GM20431 (cell line): ENCODE data around the gene GNPAT.

Source experiments
- in situ Hi-C: fragments of 300-500 bp; cut with MseI, MboI; formaldehyde crosslinking; loops from one replicate; pipeline ENCODE4 v1.15.0; 2020; ENCODE audit warnings: low sequenced_read_pairs; ENCODE audit not compliant: unreplicated experiment

Gene GNPAT

DNA sequence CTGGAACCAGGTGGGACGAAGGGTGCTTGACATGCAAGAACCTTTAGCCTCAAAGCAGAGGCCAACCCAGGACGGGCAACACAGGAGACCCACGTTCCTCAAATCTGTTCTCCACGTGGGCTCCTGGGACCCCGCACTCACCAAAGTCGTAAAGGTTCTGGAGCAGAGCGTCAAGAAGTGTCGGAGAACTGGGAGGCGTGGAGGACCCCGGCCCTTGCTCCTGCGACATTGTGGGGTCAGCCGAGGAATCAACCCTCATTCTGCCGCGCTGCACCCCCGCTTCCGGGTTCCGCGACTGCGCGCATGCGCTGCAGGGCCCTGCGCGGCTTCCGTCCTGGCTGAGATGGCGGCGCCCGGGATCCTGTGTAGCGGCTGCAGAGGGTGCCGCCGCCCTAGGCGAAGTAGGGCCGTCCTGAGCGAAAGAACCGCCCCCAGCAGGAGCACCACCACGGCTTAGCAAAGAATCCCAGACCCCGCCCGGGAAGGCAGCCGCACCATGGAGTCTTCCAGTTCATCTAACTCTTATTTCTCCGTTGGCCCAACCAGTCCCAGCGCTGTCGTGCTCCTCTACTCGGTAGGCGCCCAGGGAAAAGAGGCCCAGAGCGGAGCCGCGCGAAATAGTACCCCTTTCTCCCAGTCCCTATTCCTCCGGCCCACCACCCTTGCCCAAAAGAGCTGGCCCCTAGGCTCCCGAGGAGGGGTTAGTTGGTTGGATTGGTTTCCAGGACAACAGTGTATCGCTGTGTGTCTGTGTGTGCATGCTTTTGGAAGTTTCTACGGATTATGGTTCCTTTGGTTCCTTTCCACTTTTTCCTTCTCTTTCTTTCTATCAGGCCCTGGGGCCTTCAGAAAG, at the start of gene GNPAT:
Gene GNPAT, plus strand, starts transcription at position 330 of the 853 bp plus-strand sequence. Its CDS starts 167 bp downstream, at position 497.
- in situ Hi-C loops: no loop called here

DNA sequence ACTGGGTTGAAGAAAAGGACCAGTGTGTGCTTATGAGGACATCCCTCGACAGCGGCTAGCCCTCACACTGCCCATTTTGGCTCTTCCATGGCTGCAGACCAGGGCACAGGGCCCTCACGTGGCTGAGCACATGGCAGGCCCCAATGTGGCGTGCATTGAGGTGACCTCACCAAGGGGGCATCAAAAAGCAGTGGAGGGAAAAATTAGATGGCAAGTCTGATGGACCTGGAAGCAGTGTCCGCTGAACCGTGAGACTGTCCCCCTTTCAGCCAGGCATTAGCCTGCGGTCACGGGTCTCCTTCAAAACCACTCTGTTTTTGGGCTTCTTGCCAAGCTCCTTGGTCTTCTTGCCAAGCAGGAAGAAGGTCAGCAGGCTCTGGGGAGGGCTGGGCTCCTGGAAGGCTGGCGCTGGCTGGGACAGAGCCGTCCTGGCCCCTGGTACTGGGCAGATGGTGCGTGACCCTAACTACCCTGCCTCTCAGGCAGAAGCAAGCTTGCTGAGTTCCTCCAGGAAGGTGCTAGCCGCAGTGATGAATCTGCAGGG, 48.3 kb upstream of the GNPAT start:
- in situ Hi-C loops: loop anchor here (25.0 kb wide), 1 partner anchor 280 kb away; no protein-coding TSS in a partner anchor

DNA sequence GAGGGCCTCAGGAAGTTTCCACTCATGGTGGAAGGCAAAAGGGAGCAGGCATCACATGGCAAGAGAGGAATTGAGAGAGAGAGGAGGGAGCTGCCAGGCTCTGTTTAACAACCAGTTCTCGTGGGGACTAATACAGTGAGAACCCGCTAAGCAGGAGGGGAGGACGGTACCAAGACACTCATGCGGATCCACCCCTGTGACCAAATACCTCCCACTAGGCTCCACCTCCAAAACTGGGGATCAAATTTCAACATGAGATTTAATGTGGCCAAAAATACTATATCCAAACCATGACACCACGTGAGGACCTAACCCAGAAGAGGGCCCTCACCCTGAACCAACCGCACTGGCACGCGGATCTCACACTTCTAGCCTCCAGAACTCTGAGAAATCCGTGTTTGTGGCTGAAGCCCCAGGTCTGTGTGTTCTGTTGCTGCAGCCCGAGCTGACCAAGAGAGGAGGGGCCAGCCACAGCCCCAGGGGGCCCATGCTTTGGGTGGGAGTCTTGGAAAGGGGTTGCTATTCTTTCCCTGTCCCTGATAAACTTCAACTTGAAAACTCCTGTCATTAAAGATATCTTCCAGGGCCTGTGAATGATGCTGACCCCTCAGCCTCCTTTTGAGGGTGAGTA, 47.2 kb upstream of the GNPAT start:
- in situ Hi-C loops: loop anchor here (25.0 kb wide), 1 partner anchor 282 kb away; no protein-coding TSS in a partner anchor

DNA sequence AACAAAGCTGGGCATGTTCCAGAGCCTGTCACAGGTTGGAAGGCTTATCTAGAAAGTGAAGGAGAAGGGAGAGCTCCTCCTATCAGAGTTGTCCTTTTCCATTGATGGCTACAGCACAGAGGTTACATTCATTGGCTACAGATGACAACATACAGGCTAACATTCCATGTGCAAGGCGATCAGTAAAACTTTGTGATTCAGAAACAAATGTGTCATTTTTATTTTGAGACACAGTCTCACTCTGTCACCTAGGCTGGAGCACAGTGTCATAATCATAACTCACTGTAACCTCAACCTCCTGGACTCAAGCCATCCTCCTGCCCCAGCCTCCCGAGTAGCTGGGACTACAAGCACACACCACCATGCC, 46.6 kb upstream of the GNPAT start:
- in situ Hi-C loops: loop anchor here (25.0 kb wide), 1 partner anchor 282 kb away; no protein-coding TSS in a partner anchor

DNA sequence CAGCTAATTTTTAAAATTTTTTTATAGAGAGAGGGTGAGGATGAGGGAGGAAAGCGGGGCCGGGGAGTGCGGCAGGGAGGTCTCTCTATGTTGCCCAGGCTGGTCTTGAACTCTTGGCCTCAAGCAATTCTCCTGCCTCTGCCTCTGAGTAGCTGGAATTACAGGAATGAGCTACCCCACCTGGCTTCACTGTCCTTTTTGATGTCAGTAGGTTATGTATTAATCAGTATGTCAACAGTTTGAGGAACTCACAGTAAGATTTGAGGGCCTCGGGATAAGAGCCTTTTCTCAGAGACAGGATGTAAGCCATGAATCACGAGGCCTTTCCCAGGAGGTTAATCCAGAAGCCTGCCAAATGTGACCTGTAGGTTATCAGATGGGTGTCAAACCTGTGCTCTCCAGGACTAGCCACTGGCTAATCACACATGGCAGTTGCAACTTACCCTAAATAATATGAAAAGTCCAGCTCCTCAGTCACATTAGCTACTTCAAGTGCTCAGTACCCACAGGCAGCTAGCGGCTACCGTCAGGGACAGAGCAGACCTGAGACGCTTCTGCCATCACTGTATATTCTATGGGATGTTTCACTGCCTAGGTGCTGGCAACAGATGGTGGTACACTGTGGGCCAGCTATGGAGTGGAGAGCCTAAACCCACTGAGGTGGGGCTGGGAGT, 46.0 kb upstream of the GNPAT start:
- in situ Hi-C loops: loop anchor here (25.0 kb wide), 1 partner anchor 283 kb away; no protein-coding TSS in a partner anchor

DNA sequence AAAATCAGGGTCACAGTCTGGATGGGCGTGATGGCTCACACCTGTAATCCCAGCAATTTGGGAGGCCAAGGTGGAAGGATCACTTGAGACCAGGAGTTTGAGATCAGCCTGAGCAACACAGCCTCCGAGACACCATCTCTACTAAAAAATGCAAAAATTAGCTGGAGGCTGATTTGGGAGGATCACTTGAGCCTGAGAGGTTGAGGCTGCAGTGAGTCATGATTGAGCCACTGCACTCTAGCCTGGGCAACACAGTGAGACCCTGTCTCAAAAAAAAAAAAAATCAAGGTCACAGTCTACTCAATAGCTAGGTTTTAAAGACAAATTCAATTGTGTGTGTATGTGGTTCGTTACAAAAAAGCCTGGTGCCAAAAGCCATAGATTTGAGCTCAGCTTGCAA, 44.7 kb upstream of the GNPAT start:
- in situ Hi-C loops: loop anchor here (25.0 kb wide), 1 partner anchor 284 kb away; no protein-coding TSS in a partner anchor

DNA sequence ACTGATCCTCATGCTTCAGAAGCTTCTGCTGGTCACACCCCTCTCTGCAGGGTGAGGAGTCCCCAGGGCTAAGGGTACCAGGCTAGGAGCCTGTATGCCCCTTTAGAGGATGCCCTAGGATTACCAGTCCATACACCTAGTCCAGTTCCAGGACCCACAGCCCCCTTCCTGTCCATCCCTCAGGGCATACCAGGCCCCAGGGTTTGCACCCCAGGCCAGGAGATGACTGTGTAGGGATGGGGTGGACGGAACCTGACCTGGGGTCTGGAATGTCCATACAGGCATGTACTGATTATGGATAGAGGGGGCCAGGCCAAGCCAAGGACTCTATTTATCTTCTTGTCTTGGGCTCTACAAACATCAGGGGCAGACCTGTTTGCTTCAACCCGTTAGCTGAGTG, 44.3 kb upstream of the GNPAT start:
- in situ Hi-C loops: loop anchor here (25.0 kb wide), 1 partner anchor 284 kb away; no protein-coding TSS in a partner anchor

DNA sequence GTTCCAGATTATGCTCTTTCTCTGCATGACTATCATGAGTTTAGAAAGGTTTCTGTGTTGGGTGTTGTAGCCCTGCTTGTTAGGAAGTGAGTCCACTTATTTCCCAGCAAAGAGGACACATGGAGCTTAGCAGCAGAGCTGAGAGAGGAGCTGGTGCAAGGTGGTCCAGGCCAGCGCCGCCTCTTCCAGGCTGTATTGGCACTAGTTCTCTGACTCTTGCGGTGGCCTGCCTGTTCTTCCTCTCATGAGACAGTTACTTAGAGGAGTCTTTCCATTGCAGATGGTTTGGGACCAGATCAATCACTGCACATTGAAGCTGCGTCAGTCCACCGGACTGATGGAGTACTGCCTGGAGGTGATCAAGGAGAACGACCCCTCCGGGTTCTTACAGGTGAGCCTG, 41.1 kb upstream of the GNPAT start:
- in situ Hi-C loops: loop anchor here (25.0 kb wide), 1 partner anchor 288 kb away; no protein-coding TSS in a partner anchor

DNA sequence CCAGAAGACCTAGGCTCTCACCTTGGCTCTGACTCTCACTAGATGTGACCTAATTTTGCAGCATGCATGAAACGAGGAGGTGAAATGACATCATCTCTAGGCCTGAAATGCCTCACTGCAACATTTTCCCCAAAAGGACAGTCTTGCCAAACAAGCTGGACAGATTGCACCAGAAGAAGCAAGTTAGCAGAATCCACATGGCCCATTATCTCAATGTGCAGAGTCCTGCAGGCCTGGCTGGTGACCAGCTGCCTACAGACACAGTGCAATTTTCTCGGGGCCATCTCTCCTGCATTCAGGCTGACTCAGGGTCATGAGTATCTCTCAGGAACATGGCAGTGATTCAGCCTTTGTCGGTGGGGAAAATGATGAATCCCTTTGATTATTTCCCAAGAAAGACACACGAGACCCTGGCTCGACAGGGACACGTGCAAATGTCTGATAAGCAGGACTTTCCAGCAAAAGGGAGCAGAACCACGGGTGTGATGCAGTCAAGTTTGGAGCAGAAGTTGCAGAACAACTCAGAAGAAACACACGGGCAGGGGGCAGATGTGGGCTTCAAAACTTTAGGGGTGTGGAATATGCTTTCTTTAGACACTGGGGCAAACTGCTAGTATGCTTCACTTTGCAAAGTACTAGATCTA, 40.5 kb upstream of the GNPAT start:
- in situ Hi-C loops: no loop called here

DNA sequence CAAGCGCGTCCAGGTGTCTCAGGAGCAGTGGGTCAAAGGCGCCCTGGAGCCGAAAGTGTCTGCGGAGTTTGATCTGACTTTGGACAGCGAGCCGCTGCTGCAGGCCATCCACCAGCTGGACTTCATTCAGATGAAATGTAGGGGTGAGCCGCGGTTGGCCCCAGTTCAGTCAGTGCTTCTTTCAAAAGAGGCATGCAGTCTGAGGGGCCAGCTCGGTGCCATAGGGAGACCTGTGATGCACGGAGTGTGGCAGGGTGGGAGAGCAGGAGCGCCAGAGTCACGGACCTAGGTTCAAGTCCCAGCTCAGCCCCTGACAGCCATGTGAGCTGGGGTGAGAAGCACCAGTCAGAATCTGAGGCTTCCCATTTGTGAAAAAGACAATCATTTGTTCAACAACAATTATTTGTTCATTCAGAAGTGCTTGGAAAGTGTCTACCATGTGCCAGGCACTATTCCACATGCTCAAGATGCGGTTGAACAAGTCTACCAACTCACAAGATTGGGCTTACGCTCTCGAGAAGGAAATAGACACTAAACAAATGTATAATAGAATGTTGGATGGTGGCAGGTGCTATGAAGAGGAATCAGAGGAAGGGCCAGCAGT, 39.5 kb upstream of the GNPAT start:
- in situ Hi-C loops: no loop called here

DNA sequence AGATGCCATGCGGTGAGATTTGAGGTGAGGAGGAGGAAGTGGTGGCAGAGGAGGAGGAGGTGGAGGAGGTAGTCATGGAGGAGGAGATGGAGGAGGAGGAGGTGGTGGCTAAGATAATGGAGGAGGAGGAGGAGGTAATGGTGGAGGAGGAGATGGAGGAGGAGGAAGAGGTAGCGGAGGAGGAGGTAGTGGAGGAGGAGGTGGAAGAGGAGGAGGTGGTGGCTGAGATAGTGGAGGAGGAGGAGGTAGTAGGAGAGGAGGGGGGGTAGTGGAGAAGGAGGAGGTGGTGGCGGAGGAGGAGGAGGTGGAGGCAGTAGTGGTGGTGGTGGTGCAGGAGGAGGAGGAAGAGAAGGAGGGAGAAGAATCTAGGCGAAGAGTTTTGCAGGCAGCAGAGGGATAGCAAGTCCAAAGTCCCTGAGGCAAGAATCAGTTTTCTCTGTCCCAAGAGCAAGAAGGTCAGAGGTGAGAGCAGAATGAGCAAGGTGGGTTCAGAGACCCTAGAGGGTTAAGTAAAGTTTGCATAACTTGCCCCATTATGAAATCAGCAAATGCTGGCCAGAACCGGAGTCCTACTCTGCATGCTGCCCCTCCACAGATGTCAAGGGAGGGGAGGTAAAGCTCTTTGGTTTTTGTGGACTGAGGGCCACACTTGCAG, 38.9 kb upstream of the GNPAT start:
- in situ Hi-C loops: no loop called here

DNA sequence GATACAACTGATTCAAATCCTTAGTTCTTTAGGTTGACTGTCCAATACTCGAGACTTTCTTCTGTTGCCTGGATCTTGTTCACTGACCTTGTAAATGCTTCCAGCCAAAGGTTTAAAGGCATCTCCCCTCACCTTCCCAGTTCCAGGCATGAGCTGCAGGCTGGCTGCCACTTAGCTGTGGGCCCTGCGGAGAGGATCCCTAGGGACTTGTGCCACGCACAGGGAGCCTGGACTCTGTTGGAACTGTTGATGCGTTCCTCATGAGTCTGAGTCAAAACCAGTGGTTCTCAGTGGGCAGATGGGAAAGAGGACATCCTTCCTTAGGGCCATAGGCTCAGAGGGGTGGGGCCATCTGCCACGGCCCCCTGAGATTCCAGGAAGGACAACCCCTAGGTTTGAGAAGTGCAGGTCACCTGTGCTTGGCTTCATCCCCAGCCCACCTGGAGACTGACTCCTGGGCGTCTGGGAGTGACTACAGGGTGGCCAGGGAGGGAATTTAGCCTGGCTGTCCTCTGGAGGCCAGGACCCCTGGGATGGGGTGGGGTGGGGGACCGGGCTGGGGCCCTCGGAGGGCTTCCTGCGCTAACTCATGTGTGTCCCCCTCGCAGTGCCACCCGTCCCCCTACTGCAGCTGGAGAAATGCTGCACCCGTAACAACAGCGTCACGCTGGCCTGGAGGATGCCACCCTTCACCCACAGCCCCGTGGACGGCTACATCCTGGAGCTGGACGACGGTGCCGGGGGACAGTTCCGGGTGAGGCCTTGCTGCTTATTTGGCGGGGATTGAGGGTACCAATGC, 37.6 kb upstream of the GNPAT start:
- in situ Hi-C loops: no loop called here

DNA sequence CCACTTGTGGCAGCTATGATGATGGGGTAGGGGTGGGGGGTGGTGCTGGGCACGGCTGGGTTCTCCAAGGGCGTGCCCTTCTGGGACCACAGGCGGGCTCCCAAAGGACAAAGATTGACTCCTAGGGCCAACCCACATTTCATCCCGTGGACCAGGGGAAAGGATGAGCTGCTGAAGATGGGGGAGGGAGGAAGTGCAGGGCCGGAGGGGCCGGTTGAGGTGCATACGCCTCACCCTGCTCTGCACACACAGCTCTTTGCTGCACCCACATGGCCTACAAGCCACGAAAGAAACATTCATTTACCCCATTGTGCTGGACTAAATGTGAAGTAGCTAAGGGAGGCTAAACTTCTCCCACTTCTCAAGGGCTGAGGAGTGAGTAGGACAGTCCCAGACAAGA, 34.2 kb upstream of the GNPAT start:
- in situ Hi-C loops: no loop called here

DNA sequence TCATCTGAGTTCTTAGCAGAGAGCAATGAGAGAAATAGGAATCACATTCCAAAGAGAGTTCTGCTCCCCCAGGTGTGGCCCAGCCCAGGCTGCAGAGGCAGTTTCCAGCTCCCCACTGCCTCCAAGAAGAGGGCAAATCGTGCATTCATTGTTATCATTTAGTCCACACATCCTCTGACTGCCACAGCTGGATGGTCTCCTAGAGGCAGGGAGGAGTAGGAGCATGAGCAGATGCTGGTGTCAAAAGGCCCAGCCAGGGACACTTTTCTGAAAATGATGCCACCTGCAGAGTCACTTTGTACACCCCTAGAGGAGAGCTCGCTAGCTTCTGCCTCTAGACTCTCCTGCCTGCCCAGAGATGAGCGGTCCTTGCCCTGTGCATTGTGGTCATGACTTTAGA, 33.6 kb upstream of the GNPAT start:
- in situ Hi-C loops: no loop called here

DNA sequence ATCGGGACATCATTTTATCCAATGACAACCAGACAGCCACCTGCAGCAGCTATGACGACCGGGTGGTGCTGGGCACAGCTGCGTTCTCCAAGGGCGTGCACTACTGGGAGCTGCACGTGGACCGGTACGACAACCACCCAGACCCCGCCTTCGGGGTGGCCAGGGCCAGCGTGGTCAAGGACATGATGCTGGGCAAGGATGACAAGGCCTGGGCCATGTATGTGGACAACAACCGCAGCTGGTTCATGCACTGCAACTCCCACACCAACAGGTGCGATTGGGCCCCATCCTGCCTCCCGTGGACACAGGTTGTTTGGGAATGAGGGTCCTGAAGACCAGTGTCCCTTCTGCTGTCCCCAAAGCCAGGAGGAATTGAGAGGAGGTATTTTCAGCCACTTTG, 32.0 kb upstream of the GNPAT start:
- in situ Hi-C loops: no loop called here

DNA sequence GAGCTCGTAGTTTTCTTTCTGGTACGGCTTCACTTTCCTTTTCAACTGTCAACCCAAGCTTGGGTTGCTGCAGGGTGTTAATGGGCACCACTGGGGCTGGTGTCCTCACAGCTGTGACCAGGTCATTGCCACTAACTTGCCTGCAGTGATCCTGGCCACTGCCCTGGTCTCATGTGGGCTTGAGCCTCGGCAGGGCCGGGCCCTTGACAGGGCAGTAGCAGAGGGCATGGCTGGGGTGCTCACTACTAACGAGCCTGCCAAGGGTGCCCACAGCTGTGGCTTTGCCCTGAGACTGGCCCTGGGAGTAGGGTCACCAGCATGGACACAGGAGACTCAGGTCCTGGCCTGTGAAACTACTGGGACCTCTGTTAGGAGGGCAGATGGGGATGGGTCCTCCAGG, 31.5 kb upstream of the GNPAT start:
- in situ Hi-C loops: no loop called here

DNA sequence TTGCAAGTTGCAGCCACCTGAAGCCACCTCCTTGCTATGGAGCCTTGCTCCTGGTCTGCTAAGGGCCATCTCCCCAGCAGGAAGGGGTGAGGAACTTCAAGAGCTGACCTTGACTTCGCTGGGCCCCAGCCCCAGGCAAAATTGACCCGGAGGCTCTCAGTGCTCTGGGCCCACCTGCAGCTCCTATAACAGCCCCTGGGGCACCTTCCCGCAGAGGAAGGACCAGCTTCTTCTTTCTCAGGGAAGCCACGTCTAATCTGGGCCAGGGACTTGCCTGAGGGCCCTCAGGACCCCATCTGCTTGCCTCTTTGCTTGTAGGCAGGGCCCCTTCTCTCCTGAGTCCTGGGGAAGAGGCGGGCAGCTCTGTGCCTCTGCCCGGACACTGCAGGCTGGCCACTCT, 30.9 kb upstream of the GNPAT start:
- in situ Hi-C loops: no loop called here
